GM23338 (cell line): ENCODE data around the gene IL15RA. TPM values are rescaled to one million over a fixed set of nuclear protein-coding genes. Genes with fewer than 3 reads are reported as not detected.

Source experiments
- ATAC-seq: fragments of 200-7000 bp; cut with Tn5 transposase; 3 replicates; pipeline ENCODE4 v1.9.1; 2020
- DNase-seq: peaks from one replicate; pipeline ENCODE4 v3.0.0-alpha.2; 2015; ENCODE audit warnings: low spot score
- H2AFZ ChIP-seq: fragments of 200-600 bp; sonication (generic); 2 replicates; pipeline ENCODE4 v1.8.0; 2016; ENCODE audit warnings: antibody characterized with exemption, mild to moderate bottlenecking, moderate library complexity
- H3F3A ChIP-seq: fragments of 200-600 bp; sonication (generic); replicated peaks from 2 replicates; pipeline ENCODE4 v1.8.0; 2017; ENCODE audit warnings: antibody characterized with exemption, mixed run types, low read depth
- H3K27ac ChIP-seq: fragments of 200-600 bp; sonication (generic); 2 replicates; pipeline ENCODE4 v1.6.1; 2016; ENCODE audit warnings: low read depth
- H3K27me3 ChIP-seq: fragments of 200-600 bp; sonication (generic); 2 replicates; pipeline ENCODE4 v1.8.0; 2016; ENCODE audit warnings: mild to moderate bottlenecking, mixed run types, moderate library complexity; ENCODE audit not compliant: insufficient read depth
- H3K36me3 ChIP-seq: fragments of 200-600 bp; sonication (generic); 2 replicates; pipeline ENCODE4 v1.8.0; 2016; ENCODE audit warnings: mild to moderate bottlenecking; ENCODE audit not compliant: insufficient read depth
- H3K4me1 ChIP-seq: fragments of 200-600 bp; sonication (generic); 2 replicates; pipeline ENCODE4 v1.8.0; 2016; ENCODE audit warnings: mild to moderate bottlenecking, moderate library complexity; ENCODE audit not compliant: insufficient read depth
- H3K4me2 ChIP-seq: fragments of 200-600 bp; sonication (generic); 2 replicates; pipeline ENCODE4 v1.7.1; 2017; ENCODE audit warnings: mixed run types
- H3K4me3 ChIP-seq: fragments of 200-600 bp; sonication (generic); 2 replicates; pipeline ENCODE4 v1.6.1; 2016; ENCODE audit warnings: mixed run types
- H3K79me2 ChIP-seq: fragments of 200-600 bp; sonication (generic); replicated peaks from 2 replicates; pipeline ENCODE4 v1.8.0; 2017; ENCODE audit warnings: mild to moderate bottlenecking; ENCODE audit not compliant: insufficient read depth
- H3K9me2 ChIP-seq: fragments of 200-600 bp; sonication (generic); 2 replicates; pipeline ENCODE4 v1.8.0; 2017; ENCODE audit not compliant: insufficient read depth
- H4K20me1 ChIP-seq: fragments of 200-600 bp; sonication (generic); replicated peaks from 2 replicates; pipeline ENCODE4 v1.8.0; 2017; ENCODE audit warnings: mild to moderate bottlenecking; ENCODE audit not compliant: insufficient read depth
- H3K27ac Mint-ChIP-seq: 2 replicates; pipeline ENCODE4 v1.8.0; 2020; ENCODE audit warnings: inconsistent platforms, mild to moderate bottlenecking, moderate library complexity, mixed read lengths
- H3K27me3 Mint-ChIP-seq: 3 replicates; pipeline ENCODE4 v1.8.0; 2022; ENCODE audit warnings: low read depth, mild to moderate bottlenecking, moderate library complexity, mixed read lengths, inconsistent platforms; ENCODE audit not compliant: insufficient read depth, poor library complexity
- H3K36me3 Mint-ChIP-seq: 3 replicates; pipeline ENCODE4 v1.8.0; 2021; ENCODE audit warnings: low read depth, mild to moderate bottlenecking, inconsistent platforms, moderate library complexity, mixed read lengths
- H3K4me1 Mint-ChIP-seq: 3 replicates; pipeline ENCODE4 v1.8.0; 2020; ENCODE audit warnings: mild to moderate bottlenecking, inconsistent platforms, mixed read lengths
- H3K4me3 Mint-ChIP-seq: 3 replicates; pipeline ENCODE4 v1.8.0; 2021; ENCODE audit warnings: moderate library complexity, mild to moderate bottlenecking, inconsistent platforms, mixed read lengths
- H3K9me3 Mint-ChIP-seq: 3 replicates; pipeline ENCODE4 v1.8.0; 2020; ENCODE audit warnings: moderate library complexity, mild to moderate bottlenecking, inconsistent platforms, mixed read lengths
- CREB1 ChIP-seq: fragments of 250-450 bp; sonication (Bioruptor Pico); IDR thresholded peaks from 2 replicates; pipeline ENCODE4 v1.5.0; 2020; ENCODE audit warnings: low read depth, mild to moderate bottlenecking, moderate library complexity
- ETS1 ChIP-seq: IDR thresholded peaks from 2 replicates; pipeline ENCODE4 v1.6.1; 2016; ENCODE audit warnings: antibody characterized with exemption
- EZH2phosphoT487 ChIP-seq: fragments of 200-600 bp; sonication (generic); IDR thresholded peaks from one replicate; pipeline ENCODE4 v1.8.1; 2018; ENCODE audit warnings: antibody characterized with exemption; ENCODE audit not compliant: unreplicated experiment
- NANOG ChIP-seq: IDR thresholded peaks from 2 replicates; pipeline ENCODE4 v1.6.1; 2016; ENCODE audit warnings: antibody characterized with exemption, borderline replicate concordance
- POLR2AphosphoS5 ChIP-seq: IDR thresholded peaks from 2 replicates; pipeline ENCODE4 v1.6.1; 2016; ENCODE audit warnings: antibody characterized with exemption, low read depth
- REST ChIP-seq: IDR thresholded peaks from one replicate; pipeline ENCODE4 v1.6.1; 2018; ENCODE audit warnings: antibody characterized with exemption; ENCODE audit not compliant: unreplicated experiment
- STAT1 ChIP-seq: IDR thresholded peaks from one replicate; pipeline ENCODE4 v1.6.1; 2016; ENCODE audit warnings: antibody characterized with exemption; ENCODE audit not compliant: unreplicated experiment
- ZNF114 ChIP-seq: fragments of 250-450 bp; sonication (Bioruptor Pico); IDR thresholded peaks from 2 replicates; pipeline ENCODE4 v1.5.0; 2020; ENCODE audit warnings: mild to moderate bottlenecking, moderate library complexity
- ZNF331 ChIP-seq: fragments of 250-450 bp; sonication (Bioruptor Pico); IDR thresholded peaks from 2 replicates; pipeline ENCODE4 v1.5.0; 2020; ENCODE audit warnings: low read depth, mild to moderate bottlenecking, moderate library complexity
- ZNF462 ChIP-seq: fragments of 250-450 bp; sonication (Bioruptor Pico); IDR thresholded peaks from 2 replicates; pipeline ENCODE4 v1.5.0; 2020; ENCODE audit warnings: mild to moderate bottlenecking, moderate library complexity
- polyA plus RNA-seq: library from polyadenylated mRNA; unstranded; fragments of >200 nt; fragmentation: Nextera tagmentation; extraction: Ambion mirVana; gene quantifications from 2 replicates; pipeline ENCODE4 v1.2.1, GENCODE V29; 2016
- total RNA-seq: library from RNA; depleted of rRNA; stranded (reverse); fragments of >200 nt; shearing (Covaris generic); gene quantifications from 2 replicates; pipeline ENCODE4 v1.2.3, GENCODE V29; 2014

The IL15RA gene
- total and polyA plus RNA-seq, 2 experiments from 2014 or later = 1.6 to 2.2 TPM

GRCh38 chr10:5932345-5932744 lies 45.0 kb downstream of the IL15RA start (continued):
- no peak for TF ChIP-seq ZNF462 (CRISPR knock-in tag)
- no peak for TF ChIP-seq STAT1
- no peak for TF ChIP-seq CREB1 (CRISPR knock-in tag)
- no peak for TF ChIP-seq ETS1
- TF ChIP-seq NANOG = no peak
- TF ChIP-seq ZNF331 (CRISPR knock-in tag) = no peak
- TF ChIP-seq ZNF114 = no peak

- Mint-ChIP-seq H3K4me1 (no peaks in the 10 kb centered on the region), H3K4me3 (no peak overlapping the region), H3K36me3 (peaks cover 70% of the 10 kb centered on the region), H3K9me3 (no peaks in the 10 kb centered on the region), H3K27me3 (no peaks in the 10 kb centered on the region), H3K27ac (no peak overlapping the region)
- TF ChIP-seq REST (no peak), NANOG (no peak), ZNF331 (CRISPR knock-in tag) (no peak), EZH2phosphoT487 (no peak), POLR2AphosphoS5 (no peak)
- DNase-seq = no peak
- Histone ChIP-seq H3K4me1 (no peaks in the 10 kb centered on the region), H4K20me1 (peaks cover 6% of the 10 kb centered on the region; the same call in 1 of the 2 replicates), H3K27ac (no peak overlapping the region), H2AFZ (no peak overlapping the region), H3K4me2 (no peak overlapping the region), H3K36me3 (peaks cover 56% of the 10 kb centered on the region), H3K4me3 (no peak overlapping the region), H3K27me3 (no peaks in the 10 kb centered on the region), H3K9me2 (no peaks in the 10 kb centered on the region), H3F3A (no peaks in the 10 kb centered on the region), H3K79me2 (no peaks in the 10 kb centered on the region)
- no peak for ATAC-seq
These were observed 47.1 kb downstream of the IL15RA start for GRCh38 chr10:5930272-5930671.
